Nephron progenitor cell (in vitro differentiated cells): ENCODE data around the gene TMEM62.
"Not testable (repeated sequence)": the region's sequence is repeated elsewhere in the genome, so short reads cannot be mapped to it uniquely, and the experiment has no call there.

ENCODE experiments used
- DNase-seq: peaks from one replicate; pipeline ENCODE4 v3.0.0; 2021
- H3K27ac Mint-ChIP-seq: 2 replicates; pipeline ENCODE4 v1.8.0; 2021; ENCODE audit warnings: mild to moderate bottlenecking, moderate library complexity, mixed read lengths
- H3K27me3 Mint-ChIP-seq: 2 replicates; pipeline ENCODE4 v1.8.0; 2021; ENCODE audit warnings: mild to moderate bottlenecking, low read depth, mixed read lengths; ENCODE audit not compliant: poor library complexity
- H3K36me3 Mint-ChIP-seq: 2 replicates; pipeline ENCODE4 v1.8.0; 2021; ENCODE audit warnings: low read depth, mixed read lengths
- H3K4me1 Mint-ChIP-seq: 2 replicates; pipeline ENCODE4 v1.8.0; 2021; ENCODE audit warnings: mixed read lengths
- H3K4me3 Mint-ChIP-seq: 2 replicates; pipeline ENCODE4 v1.8.0; 2021; ENCODE audit warnings: mild to moderate bottlenecking, moderate library complexity, mixed read lengths
- H3K9me3 Mint-ChIP-seq: 2 replicates; pipeline ENCODE4 v1.8.0; 2021; ENCODE audit warnings: mild to moderate bottlenecking, moderate library complexity, mixed read lengths
- CTCF ChIP-seq: fragments of 200-600 bp; sonication (generic); IDR thresholded peaks from 2 replicates; pipeline ENCODE4 v1.5.0; 2021; ENCODE audit warnings: antibody characterized with exemption

Gene TMEM62

GRCh38 chr15:43150191-43150929 lies 17.0 kb downstream of the TMEM62 start:
- DNase-seq, result no peak
- H3K27ac Mint-ChIP-seq, result no peak overlapping the region
- H3K36me3 Mint-ChIP-seq, result peaks cover 6% of the 10 kb centered on the region
- no peak overlapping the region for H3K4me3 Mint-ChIP-seq
- no peak for TF ChIP-seq CTCF
- no peaks in the 10 kb centered on the region for H3K4me1 Mint-ChIP-seq
- H3K9me3 Mint-ChIP-seq, result no peaks in the 10 kb centered on the region
- no peaks in the 10 kb centered on the region for H3K27me3 Mint-ChIP-seq

GRCh38 chr15:43151688-43152087 lies 18.3 kb downstream of the TMEM62 start:
- no peak for DNase-seq
- H3K4me3 Mint-ChIP-seq, result no peak overlapping the region
- H3K27me3 Mint-ChIP-seq, result no peaks in the 10 kb centered on the region
- no peaks in the 10 kb centered on the region for H3K4me1 Mint-ChIP-seq
- TF ChIP-seq CTCF, result no peak
- H3K9me3 Mint-ChIP-seq, result no peaks in the 10 kb centered on the region
- H3K27ac Mint-ChIP-seq, result no peak overlapping the region
- H3K36me3 Mint-ChIP-seq, result peaks cover 6% of the 10 kb centered on the region

GRCh38 chr15:43153269-43153668 lies 19.9 kb downstream of the TMEM62 start:
- Mint-ChIP-seq H3K4me3 (no peak overlapping the region), H3K9me3 (no peaks in the 10 kb centered on the region), H3K4me1 (no peaks in the 10 kb centered on the region), H3K27me3 (no peaks in the 10 kb centered on the region), H3K36me3 (peaks cover 14% of the 10 kb centered on the region), H3K27ac (no peak overlapping the region)
- no peak for DNase-seq
- TF ChIP-seq CTCF, result no peak

- H3K9me3 Mint-ChIP-seq, result peaks cover 21% of the 10 kb centered on the region
- peaks cover 53% of the 10 kb centered on the region for H3K36me3 Mint-ChIP-seq
- TF ChIP-seq CTCF, result no peak
- H3K4me1 Mint-ChIP-seq, result no peaks in the 10 kb centered on the region
- H3K27ac Mint-ChIP-seq, result no peak overlapping the region
- H3K27me3 Mint-ChIP-seq, result no peaks in the 10 kb centered on the region
- DNase-seq, result no peak
- no peak overlapping the region for H3K4me3 Mint-ChIP-seq
Observed at GRCh38 chr15:43165801-43166325, 32.5 kb downstream of the TMEM62 start.

GRCh38 chr15:43167261-43167660 lies 33.9 kb downstream of the TMEM62 start:
- H3K4me1 Mint-ChIP-seq, DNase-seq, H3K27me3 Mint-ChIP-seq, H3K4me3 Mint-ChIP-seq, H3K27ac Mint-ChIP-seq: not testable (repeated sequence)
- Mint-ChIP-seq H3K36me3 (peaks cover 60% of the 10 kb centered on the region), H3K9me3 (peaks cover 25% of the 10 kb centered on the region)

GRCh38 chr15:43168192-43169107 lies 35.1 kb downstream of the TMEM62 start:
- DNase-seq, result no peak
- Mint-ChIP-seq H3K9me3 (peaks cover 31% of the 10 kb centered on the region), H3K4me3 (no peak overlapping the region), H3K4me1 (no peaks in the 10 kb centered on the region), H3K27me3 (no peaks in the 10 kb centered on the region), H3K27ac (no peak overlapping the region), H3K36me3 (peaks cover 66% of the 10 kb centered on the region)
- no peak for TF ChIP-seq CTCF
